HCT116 (cell line): ENCODE measurements around the gene CYRIA.

ENCODE experiments used
- ATF3 ChIP-seq: IDR thresholded peaks from 2 replicates; pipeline ENCODE4 v1.6.1; 2012
- CTCF ChIP-seq, 3 experiments: fragments of 200-600 bp in 1 of 3; sonication (generic) in 1 of 3; IDR thresholded peaks in 2 of 3; conservative IDR thresholded peaks in 1 of 3; 2 replicates each; pipeline ENCODE4 v1.5.1; 2012 to 2017; ENCODE audit warnings: low read depth in 2 of 3, low read length in 2 of 3, antibody characterized with exemption in 1 of 3, borderline replicate concordance in 1 of 3, control low read depth in 1 of 3, mild to moderate bottlenecking in 1 of 3, mixed read lengths in 1 of 3, mixed run types in 1 of 3, moderate library complexity in 1 of 3; ENCODE audit not compliant: insufficient read depth in 1 of 3
- POLR2AphosphoS5 ChIP-seq: IDR thresholded peaks from 2 replicates; pipeline ENCODE4 v1.6.1; 2011; ENCODE audit warnings: mild to moderate bottlenecking, low read depth, low read length, moderate library complexity
- SIN3A ChIP-seq: IDR thresholded peaks from 2 replicates; pipeline ENCODE4 v1.6.1; 2012; ENCODE audit warnings: low read depth

DNA sequence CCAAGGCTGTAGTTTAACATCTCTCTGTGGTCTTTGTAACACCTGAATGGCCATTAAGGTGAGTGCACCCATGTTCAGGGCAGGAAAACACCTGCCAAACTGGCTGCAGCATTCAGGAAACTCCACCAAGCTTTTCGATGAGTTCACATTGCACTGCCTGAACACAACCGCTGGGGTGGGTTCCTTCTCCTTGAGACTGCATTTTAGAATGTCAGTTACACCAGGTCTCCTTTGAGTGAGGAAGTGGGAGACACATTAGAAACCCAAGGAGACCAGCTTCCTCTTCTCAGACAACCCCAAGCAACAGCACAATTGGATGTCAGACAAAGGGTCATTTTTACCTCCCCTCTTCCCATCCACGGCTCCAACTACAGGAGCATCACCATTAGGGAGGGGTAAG lies 35.2 kb downstream of the CYRIA start:
- no peak for TF ChIP-seq POLR2AphosphoS5
- TF ChIP-seq ATF3 = no peak
- peak in 1 of 3 experiments; percentile 7; a peak in 1 of 6 replicates for TF ChIP-seq CTCF (IDR thresholded peaks at IDR 0.05 in 2 of 3, conservative IDR thresholded peaks at IDR 0.05 in 1 of 3; ENCODE audit: borderline replicate concordance in 1 of 3, insufficient read depth in 1 of 3, low read depth in 2 of 3, low read length in 2 of 3)
- TF ChIP-seq SIN3A = no peak
